Ovary (tissue), 3 donors: ENCODE measurements around the gene GAL3ST2.

Source experiments
- POLR2A ChIP-seq: fragments of 450-650 bp; IDR thresholded peaks from one replicate; pipeline ENCODE4 v1.6.1; 2017; ENCODE audit warnings: antibody characterized with exemption, mild to moderate bottlenecking, moderate library complexity
- TF ChIP-seq, protein P1 (sequence below), 3 donors: fragments of 450-650 bp in 2 of 3; fragments of 200-600 bp in 1 of 3; IDR thresholded peaks; one replicate each; pipeline versions ENCODE4 v1.5.1 to v1.8.0; 2016 to 2022; ENCODE audit warnings: antibody characterized with exemption in 3 of 3, mild to moderate bottlenecking in 1 of 3
- donor health status: DM: no; HTN: no; CAD: no.

DNA sequence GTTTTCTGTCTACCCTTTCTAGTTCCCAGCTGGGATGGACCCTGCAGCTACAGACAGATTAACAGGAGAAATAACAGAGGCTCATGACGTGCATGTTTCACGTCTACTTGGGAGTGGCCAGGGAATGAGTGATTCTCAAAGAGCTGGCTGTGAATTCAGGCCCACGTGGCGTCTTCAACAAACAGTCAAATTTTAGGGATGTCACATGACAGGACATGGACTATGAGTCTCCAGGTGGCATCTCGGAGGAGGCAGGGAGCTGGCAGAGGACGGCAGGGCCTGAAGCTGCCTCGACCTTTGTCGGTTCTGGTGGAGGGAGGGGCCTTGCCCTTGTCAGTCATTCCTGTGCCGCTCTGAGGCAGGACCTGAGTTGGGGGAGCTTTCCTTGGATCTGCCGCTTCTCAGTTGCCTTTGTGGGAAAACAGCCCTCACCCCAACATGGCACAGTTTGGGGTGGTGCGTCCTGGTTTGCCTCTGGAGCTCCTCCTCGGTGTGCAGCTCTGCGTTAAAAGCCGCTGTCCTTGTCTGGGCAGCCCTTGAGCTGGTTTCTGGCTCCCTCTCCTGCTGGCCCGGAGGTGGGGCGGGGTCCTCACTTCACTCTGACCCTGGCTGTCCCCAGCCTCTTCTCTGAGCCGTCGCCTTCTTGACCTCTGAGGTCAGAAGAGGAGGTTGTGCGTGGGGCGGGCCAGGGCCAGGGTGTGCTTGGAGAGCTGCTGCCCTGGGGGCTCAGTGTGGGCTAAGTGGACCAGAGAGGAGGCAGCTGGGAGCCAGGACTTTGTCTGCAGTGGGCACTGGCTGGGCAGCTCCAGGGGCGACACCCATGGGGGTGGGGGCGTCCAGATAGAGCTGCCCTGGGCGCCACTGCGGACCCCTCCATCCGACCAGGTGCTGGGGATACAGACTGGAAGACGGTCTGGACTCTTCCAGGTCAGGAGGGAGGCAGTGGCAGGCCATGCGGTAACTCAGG is 12.1 kb upstream of the GAL3ST2 start:
- no peak for TF ChIP-seq POLR2A
- TF ChIP-seq, protein P1, sequence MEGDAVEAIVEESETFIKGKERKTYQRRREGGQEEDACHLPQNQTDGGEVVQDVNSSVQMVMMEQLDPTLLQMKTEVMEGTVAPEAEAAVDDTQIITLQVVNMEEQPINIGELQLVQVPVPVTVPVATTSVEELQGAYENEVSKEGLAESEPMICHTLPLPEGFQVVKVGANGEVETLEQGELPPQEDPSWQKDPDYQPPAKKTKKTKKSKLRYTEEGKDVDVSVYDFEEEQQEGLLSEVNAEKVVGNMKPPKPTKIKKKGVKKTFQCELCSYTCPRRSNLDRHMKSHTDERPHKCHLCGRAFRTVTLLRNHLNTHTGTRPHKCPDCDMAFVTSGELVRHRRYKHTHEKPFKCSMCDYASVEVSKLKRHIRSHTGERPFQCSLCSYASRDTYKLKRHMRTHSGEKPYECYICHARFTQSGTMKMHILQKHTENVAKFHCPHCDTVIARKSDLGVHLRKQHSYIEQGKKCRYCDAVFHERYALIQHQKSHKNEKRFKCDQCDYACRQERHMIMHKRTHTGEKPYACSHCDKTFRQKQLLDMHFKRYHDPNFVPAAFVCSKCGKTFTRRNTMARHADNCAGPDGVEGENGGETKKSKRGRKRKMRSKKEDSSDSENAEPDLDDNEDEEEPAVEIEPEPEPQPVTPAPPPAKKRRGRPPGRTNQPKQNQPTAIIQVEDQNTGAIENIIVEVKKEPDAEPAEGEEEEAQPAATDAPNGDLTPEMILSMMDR (IDR thresholded peaks at IDR 0.05): no peak
